Omental fat pad (tissue), 4 donors: ENCODE data around the gene TJAP1. TPM values are rescaled to one million over a fixed set of nuclear protein-coding genes. Genes with fewer than 3 reads are reported as not detected.

Source experiments
- ATAC-seq: fragments of 150-250 bp; one replicate; pipeline ENCODE4 v1.9.1; 2016; ENCODE audit warnings: mild to moderate bottlenecking, moderate library complexity; ENCODE audit not compliant: low FRiP score
- DNase-seq: peaks from one replicate; pipeline ENCODE4 v3.0.0-alpha.2; 2019; ENCODE audit warnings: low spot score
- CTCF ChIP-seq, 3 donors: fragments of 450-650 bp; IDR thresholded peaks; one replicate each; pipeline ENCODE4 v1.5.1; 2016 to 2017; ENCODE audit warnings: antibody characterized with exemption in 3 of 3, mild to moderate bottlenecking in 3 of 3, moderate library complexity in 2 of 3
- total RNA-seq, 4 donors: library from RNA; depleted of rRNA; stranded (reverse); fragments of >200 nt; gene quantifications; one replicate each; pipeline ENCODE4 v1.1.0, GENCODE V29; 2016

TJAP1 gene
- total RNA-seq, result 10 to 100 TPM; 12.6 to 23.5 (median 15.7) TPM

- no peak for TF ChIP-seq CTCF (IDR thresholded peaks at IDR 0.05)
- peak; percentile 92 for DNase-seq
- ATAC-seq, result peak; percentile 100
These were observed at the start of gene TJAP1 for GRCh38 chr6:43477235-43478007. TSS of gene TJAP1 (plus strand) at chr6:43477570. CDS start at chr6:43499002, 21,432 bp downstream.

GRCh38 chr6:43428112-43428570, 49.2 kb upstream of the TJAP1 start:
- DNase-seq (no peak), ATAC-seq (peak; percentile 45)
- TF ChIP-seq CTCF (IDR thresholded peaks at IDR 0.05), result no peak

- DNase-seq (no peak), ATAC-seq (no peak)
- TF ChIP-seq CTCF (IDR thresholded peaks at IDR 0.05), result no peak
These were observed 48.5 kb upstream of the TJAP1 start for GRCh38 chr6:43428874-43429273.

DNA sequence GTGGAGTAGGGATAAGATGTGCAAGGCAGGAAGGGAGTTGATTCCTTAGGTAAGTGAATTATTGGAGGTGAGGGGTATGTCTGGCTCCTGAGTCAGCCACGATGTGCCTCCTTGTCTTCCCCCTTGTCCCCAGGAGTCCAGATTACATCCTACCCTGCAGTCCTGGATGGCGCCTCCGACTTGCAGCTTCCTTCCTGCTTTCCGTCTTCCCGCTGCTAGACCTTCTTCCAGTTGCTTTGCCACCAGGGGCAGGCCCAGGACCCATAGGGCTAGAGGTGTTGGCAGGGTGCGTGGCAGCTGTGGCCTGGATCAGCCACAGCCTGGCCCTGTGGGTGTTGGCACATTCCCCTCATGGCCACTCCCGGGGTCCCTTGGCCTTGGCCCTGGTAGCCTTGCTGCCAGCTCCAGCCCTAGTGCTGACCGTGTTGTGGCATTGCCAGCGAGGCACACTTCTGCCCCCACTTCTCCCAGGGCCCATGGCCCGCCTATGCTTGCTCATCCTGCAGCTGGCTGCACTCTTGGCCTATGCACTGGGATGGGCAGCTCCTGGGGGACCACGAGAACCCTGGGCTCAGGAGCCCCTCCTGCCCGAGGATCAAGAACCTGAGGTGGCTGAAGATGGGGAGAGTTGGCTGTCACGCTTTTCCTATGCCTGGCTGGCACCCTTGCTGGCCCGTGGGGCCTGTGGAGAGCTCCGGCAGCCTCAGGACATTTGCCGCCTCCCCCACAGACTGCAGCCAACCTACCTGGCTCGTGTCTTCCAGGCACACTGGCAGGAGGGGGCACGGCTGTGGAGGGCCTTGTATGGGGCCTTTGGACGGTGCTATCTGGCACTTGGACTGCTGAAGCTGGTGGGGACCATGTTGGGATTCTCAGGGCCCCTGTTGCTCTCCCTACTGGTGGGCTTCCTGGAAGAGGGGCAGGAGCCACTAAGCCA, 45.1 kb upstream of the TJAP1 start:
- ATAC-seq (no peak), DNase-seq (no peak)
- no peak for TF ChIP-seq CTCF (IDR thresholded peaks at IDR 0.05)

- no peak for DNase-seq
- no peak for TF ChIP-seq CTCF (IDR thresholded peaks at IDR 0.05)
- no peak for ATAC-seq
These were observed 44.2 kb upstream of the TJAP1 start for GRCh38 chr6:43433148-43433547.

GRCh38 chr6:43434001-43434840, 43.1 kb upstream of the TJAP1 start:
- ATAC-seq, result no peak
- no peak for DNase-seq
- TF ChIP-seq CTCF (IDR thresholded peaks at IDR 0.05), result no peak
